Activated naive CD4-positive, alpha-beta T cell treated with Interleukin-2 at 50 U/mL for 16 hours (primary cell): ENCODE data around the gene SAMD14.

ENCODE experiments used
- DNase-seq: peaks from one replicate; pipeline ENCODE4 v3.0.0-alpha.2; 2020

Gene SAMD14

GRCh38 chr17:50165066-50165465 is 35.1 kb upstream of the SAMD14 start:
- no peak for DNase-seq

- no peak for DNase-seq
These were observed 34.7 kb upstream of the SAMD14 start for GRCh38 chr17:50164697-50164988.

GRCh38 chr17:50163843-50164696 is 34.1 kb upstream of the SAMD14 start:
- no peak for DNase-seq

GRCh38 chr17:50162466-50163254 is 32.7 kb upstream of the SAMD14 start:
- DNase-seq = no peak

- DNase-seq = no peak
These were observed 31.9 kb upstream of the SAMD14 start for GRCh38 chr17:50161911-50162288.

GRCh38 chr17:50161023-50161910 is 31.3 kb upstream of the SAMD14 start:
- DNase-seq = peak; percentile 96

- no peak for DNase-seq
These were observed 27.9 kb upstream of the SAMD14 start for GRCh38 chr17:50157891-50158290.

- no peak for DNase-seq
These were observed 25.3 kb upstream of the SAMD14 start for GRCh38 chr17:50155115-50155819.

- no peak for DNase-seq
These were observed 24.6 kb upstream of the SAMD14 start for GRCh38 chr17:50154604-50155003.

- DNase-seq = no peak
These were observed 24.0 kb upstream of the SAMD14 start for GRCh38 chr17:50153650-50154575.

GRCh38 chr17:50152736-50153135 is 22.8 kb upstream of the SAMD14 start:
- DNase-seq = no peak

- peak; percentile 56 for DNase-seq
These were observed 22.1 kb upstream of the SAMD14 start for GRCh38 chr17:50151937-50152547.

GRCh38 chr17:50151041-50151936 is 21.3 kb upstream of the SAMD14 start:
- peak; percentile 88 for DNase-seq

GRCh38 chr17:50150354-50151040 is 20.5 kb upstream of the SAMD14 start, which contains the start of gene PPP1R9B:
PPP1R9B (minus strand) TSS chr17:50150677; CDS start chr17:50150513, 164 bp downstream.
- DNase-seq = no peak

- DNase-seq = peak; percentile 63
These were observed 19.7 kb upstream of the SAMD14 start for GRCh38 chr17:50149417-50150353.

GRCh38 chr17:50149091-50149416 is 19.1 kb upstream of the SAMD14 start:
- no peak for DNase-seq

GRCh38 chr17:50148226-50149090 is 18.5 kb upstream of the SAMD14 start:
- DNase-seq = peak; percentile 85
